B cell (primary cell): Measurements from ENCODE around the gene MAN2B2.

Experiments used
- CTCF ChIP-seq: fragments of 200-600 bp; IDR thresholded peaks from one replicate; pipeline ENCODE4 v1.8.0; 2022; ENCODE audit warnings: antibody characterized with exemption, mild to moderate bottlenecking
- EZH2 ChIP-seq: IDR thresholded peaks from 2 replicates; pipeline ENCODE4 v1.6.1; 2012; ENCODE audit warnings: borderline replicate concordance, low read depth, mild to moderate bottlenecking, moderate library complexity, low read length; ENCODE audit not compliant: insufficient read depth, poor library complexity, severe bottlenecking

- TF ChIP-seq CTCF (no peak), EZH2 (no peak)
Observed at GRCh38 chr4:6626066-6626465, 51.1 kb downstream of the MAN2B2 start.
